ENCODE measurements around the gene INO80D.

INO80D gene

DNA sequence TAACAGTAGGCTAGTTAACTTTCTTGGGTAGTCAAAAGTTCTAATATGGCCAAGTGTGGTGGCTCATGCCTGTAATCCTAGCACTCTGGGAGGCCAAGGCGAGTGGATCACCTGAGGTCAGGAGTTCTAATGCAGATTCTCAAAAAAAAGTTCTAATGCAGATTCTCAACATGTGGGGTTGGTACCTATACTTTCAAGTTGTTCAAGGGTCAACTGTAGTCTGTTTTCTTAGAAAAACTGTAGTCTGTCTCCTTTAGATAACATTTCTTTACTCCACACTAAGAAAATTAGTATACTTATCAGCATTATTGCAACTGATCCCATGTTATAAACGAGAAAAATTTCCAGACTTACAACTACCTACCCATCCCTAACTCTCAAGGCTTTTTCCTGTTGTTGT, 16.6 kb downstream of the INO80D start:
- no peaks in the 10 kb centered on the region for H3K27me3 ChIP-seq (ENCODE audit: insufficient read depth, poor library complexity, severe bottlenecking)
- H3K4me3 ChIP-seq (replicated peaks; ENCODE audit: insufficient read depth, low read length) = no peak overlapping the region
- H3K27ac ChIP-seq (replicated peaks) = no peak overlapping the region

DNA sequence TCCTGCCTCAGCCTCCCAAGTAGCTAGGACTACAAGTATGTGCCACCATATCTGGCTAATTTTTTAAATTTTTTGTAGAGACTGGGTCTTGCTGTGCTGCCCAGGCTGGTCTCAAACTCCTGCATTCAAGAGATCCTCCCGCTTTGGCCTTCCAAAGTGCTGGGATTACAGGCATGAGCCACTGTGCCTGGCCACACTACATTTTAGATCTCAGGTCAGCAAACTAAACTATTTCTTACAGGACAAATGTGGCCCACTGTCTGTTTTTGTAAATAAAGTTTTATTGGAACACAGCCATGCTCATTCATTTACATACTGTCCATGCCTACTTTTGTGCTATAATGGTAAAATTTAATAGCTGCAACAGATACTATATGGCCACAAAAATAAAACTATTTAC, 17.8 kb downstream of the INO80D start:
- no peak for TF ChIP-seq CTCF (IDR thresholded peaks at IDR 0.05; ENCODE audit: insufficient read depth, low read length)
- TF ChIP-seq REST (IDR thresholded peaks at IDR 0.05; ENCODE audit: insufficient replicate concordance, low read depth) = no peak
- no peak for TF ChIP-seq SPI1 (IDR thresholded peaks at IDR 0.05; ENCODE audit: borderline replicate concordance, low read depth)
- TF ChIP-seq POLR2AphosphoS5 (IDR thresholded peaks at IDR 0.05; ENCODE audit: low read depth) = no peak
- TF ChIP-seq GABPA (IDR thresholded peaks at IDR 0.05; ENCODE audit: low read depth) = no peak
- no peak for DNase-seq (ENCODE audit: low read depth in 1 of 2, low spot score in 1 of 2)
- H3K27ac ChIP-seq (replicated peaks) = no peak overlapping the region
- H3K4me3 ChIP-seq (replicated peaks; ENCODE audit: insufficient read depth, low read length) = no peak overlapping the region
- H3K27me3 ChIP-seq (ENCODE audit: insufficient read depth, poor library complexity, severe bottlenecking) = no peaks in the 10 kb centered on the region

More for the DNA sequence above, 16.6 kb downstream of the INO80D start:
- no peak for TF ChIP-seq CTCF (IDR thresholded peaks at IDR 0.05; ENCODE audit: insufficient read depth, low read length)
- no peak for TF ChIP-seq POLR2AphosphoS5 (IDR thresholded peaks at IDR 0.05; ENCODE audit: low read depth)
- TF ChIP-seq REST (IDR thresholded peaks at IDR 0.05; ENCODE audit: insufficient replicate concordance, low read depth) = no peak
- TF ChIP-seq GABPA (IDR thresholded peaks at IDR 0.05; ENCODE audit: low read depth) = no peak
- no peak for TF ChIP-seq SPI1 (IDR thresholded peaks at IDR 0.05; ENCODE audit: borderline replicate concordance, low read depth)
- no peak for DNase-seq (ENCODE audit: low read depth in 1 of 2, low spot score in 1 of 2)

GRCh38 chr2:206064077-206064476, 21.9 kb downstream of the INO80D start:
- no peaks in the 10 kb centered on the region for H3K27me3 ChIP-seq (ENCODE audit: insufficient read depth, poor library complexity, severe bottlenecking)
- H3K4me3 ChIP-seq (replicated peaks; ENCODE audit: insufficient read depth, low read length) = no peak overlapping the region
- peak in 1 of 2 experiments; percentile 82 for DNase-seq (ENCODE audit: low read depth in 1 of 2, low spot score in 1 of 2)
- TF ChIP-seq CTCF (IDR thresholded peaks at IDR 0.05; ENCODE audit: insufficient read depth, low read length) = no peak
- TF ChIP-seq SPI1 (IDR thresholded peaks at IDR 0.05; ENCODE audit: borderline replicate concordance, low read depth) = no peak
- no peak for TF ChIP-seq GABPA (IDR thresholded peaks at IDR 0.05; ENCODE audit: low read depth)
- no peak for TF ChIP-seq REST (IDR thresholded peaks at IDR 0.05; ENCODE audit: insufficient replicate concordance, low read depth)
- TF ChIP-seq POLR2AphosphoS5 (IDR thresholded peaks at IDR 0.05; ENCODE audit: low read depth) = no peak
- H3K27ac ChIP-seq (replicated peaks) = peak overlapping the region; percentile 21; the same call in 1 of the 2 replicates
